Epithelial cell of esophagus (primary cell): ENCODE results near the gene ADGRB2.

Source experiments
- DNase-seq: peaks from one replicate; pipeline ENCODE4 v3.0.0; 2010; ENCODE audit warnings: low read depth
- H3K4me3 ChIP-seq: 2 replicates; pipeline ENCODE4 v1.5.1; 2011; ENCODE audit warnings: mild to moderate bottlenecking, low read length, control low read depth
- TF ChIP-seq, protein P1 (sequence below): IDR thresholded peaks from 2 replicates; pipeline ENCODE4 v1.5.1; 2011; ENCODE audit warnings: low read depth, mild to moderate bottlenecking, low read length, control low read depth, inconsistent platforms; ENCODE audit not compliant: insufficient read depth; ENCODE audit errors: missing control alignments

The ADGRB2 gene

DNA sequence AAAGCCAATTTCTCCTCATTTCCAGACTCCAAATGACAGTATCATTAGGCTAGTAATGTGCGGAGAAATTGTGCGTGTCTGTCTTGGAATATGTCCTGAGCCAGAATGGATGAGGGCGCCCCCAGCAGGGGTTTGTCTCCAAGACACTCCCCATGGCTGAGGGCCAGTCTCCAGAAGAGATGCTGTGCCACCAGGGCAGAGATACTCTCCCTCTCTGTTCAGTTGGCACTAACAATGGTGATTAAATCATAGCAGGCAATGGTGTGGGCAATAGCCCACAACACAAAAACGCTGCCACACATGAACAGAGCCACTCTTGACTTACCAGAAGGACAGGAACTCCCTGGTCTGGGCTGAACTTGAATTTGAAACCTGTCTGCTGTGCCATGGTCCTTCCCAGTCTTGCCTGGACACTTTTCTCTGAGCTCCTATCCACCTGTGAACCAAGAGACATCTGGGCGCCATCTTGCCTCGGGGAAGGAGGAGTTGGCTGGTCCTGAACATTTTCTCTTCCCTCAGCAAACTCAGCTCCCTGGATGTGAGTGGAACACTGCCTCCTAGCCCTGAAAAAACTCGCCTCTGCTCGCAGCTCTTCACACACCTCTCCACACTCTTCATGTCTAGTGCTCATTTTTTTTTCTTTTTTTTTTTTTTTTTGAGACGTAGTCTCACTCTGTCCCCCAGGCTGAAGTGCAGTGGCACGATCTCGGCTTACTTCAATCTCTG, 14.8 kb upstream of the ADGRB2 start:
- DNase-seq: no peak
- H3K4me3 ChIP-seq: no peak overlapping the region
- TF ChIP-seq, protein P1, sequence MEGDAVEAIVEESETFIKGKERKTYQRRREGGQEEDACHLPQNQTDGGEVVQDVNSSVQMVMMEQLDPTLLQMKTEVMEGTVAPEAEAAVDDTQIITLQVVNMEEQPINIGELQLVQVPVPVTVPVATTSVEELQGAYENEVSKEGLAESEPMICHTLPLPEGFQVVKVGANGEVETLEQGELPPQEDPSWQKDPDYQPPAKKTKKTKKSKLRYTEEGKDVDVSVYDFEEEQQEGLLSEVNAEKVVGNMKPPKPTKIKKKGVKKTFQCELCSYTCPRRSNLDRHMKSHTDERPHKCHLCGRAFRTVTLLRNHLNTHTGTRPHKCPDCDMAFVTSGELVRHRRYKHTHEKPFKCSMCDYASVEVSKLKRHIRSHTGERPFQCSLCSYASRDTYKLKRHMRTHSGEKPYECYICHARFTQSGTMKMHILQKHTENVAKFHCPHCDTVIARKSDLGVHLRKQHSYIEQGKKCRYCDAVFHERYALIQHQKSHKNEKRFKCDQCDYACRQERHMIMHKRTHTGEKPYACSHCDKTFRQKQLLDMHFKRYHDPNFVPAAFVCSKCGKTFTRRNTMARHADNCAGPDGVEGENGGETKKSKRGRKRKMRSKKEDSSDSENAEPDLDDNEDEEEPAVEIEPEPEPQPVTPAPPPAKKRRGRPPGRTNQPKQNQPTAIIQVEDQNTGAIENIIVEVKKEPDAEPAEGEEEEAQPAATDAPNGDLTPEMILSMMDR: no peak

DNA sequence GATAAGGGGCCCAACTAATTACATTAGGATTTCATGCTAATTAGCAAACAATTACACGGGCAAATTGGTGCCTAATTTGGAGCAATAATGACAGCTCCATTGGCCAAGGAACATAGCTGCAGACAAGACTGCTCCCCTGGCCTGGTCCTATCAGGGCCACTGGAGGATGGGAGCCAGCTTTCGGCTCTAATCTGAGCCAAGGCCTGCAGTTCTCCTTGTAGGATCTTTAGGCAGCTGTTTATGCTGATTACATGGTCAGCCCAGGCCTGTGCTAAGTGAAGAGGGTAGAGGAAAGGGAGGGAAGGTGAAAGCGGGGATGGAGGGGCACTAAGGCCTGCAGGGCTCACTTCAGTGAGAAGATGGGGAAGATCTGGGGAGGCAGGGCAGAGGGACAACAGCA, 12.4 kb upstream of the ADGRB2 start:
- DNase-seq: no peak
- H3K4me3 ChIP-seq: no peak overlapping the region
- TF ChIP-seq, protein P1: no peak

GRCh38 chr1:31776032-31776431, 11.9 kb upstream of the ADGRB2 start:
- no peak for DNase-seq
- TF ChIP-seq, protein P1: no peak
- no peak overlapping the region for H3K4me3 ChIP-seq

- no peak for DNase-seq
- H3K4me3 ChIP-seq: no peak overlapping the region
- TF ChIP-seq, protein P1: no peak
Observed at GRCh38 chr1:31775210-31775999, 11.3 kb upstream of the ADGRB2 start.

DNA sequence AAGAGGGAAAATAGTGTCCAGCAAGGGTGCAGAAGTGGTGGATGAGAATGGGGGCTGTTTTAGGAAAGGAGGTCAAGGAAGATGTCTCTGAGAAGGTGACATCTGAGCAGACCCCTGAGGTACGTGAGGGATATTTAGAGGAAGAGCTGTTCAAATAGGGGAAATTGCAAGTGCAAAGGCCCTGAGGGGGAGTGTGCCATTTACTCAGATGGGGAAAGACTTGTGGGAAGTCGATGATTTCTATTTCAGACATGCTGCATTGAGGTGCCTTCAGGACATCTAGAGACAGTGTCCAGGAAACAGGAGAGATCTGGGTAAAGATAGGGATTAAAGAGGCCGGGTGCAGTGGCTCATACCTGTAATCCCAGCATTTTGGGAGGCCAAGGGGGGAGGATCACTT, 10.4 kb upstream of the ADGRB2 start:
- TF ChIP-seq, protein P1: no peak
- DNase-seq: no peak
- H3K4me3 ChIP-seq: no peak overlapping the region

DNA sequence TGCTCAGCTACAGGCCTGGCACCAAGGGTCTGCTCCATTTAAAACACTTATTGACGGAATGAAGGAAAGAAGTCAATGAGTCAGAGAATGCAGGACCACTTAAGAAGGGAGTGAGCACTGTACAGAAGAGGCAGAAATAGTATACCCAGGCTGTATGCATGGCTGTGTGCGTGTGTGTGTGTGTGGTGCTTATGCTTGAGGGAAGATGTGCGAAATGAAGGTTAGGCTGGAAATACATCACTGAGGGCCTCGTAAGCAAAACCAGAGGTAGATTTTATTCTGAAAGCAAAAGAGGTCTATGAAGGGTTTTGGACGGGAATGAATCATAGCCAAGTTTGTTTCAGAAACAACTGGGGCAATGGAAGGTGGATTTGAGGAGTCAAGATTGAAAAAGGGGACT, 9.7 kb upstream of the ADGRB2 start:
- no peak overlapping the region for H3K4me3 ChIP-seq
- TF ChIP-seq, protein P1: no peak
- no peak for DNase-seq

DNA sequence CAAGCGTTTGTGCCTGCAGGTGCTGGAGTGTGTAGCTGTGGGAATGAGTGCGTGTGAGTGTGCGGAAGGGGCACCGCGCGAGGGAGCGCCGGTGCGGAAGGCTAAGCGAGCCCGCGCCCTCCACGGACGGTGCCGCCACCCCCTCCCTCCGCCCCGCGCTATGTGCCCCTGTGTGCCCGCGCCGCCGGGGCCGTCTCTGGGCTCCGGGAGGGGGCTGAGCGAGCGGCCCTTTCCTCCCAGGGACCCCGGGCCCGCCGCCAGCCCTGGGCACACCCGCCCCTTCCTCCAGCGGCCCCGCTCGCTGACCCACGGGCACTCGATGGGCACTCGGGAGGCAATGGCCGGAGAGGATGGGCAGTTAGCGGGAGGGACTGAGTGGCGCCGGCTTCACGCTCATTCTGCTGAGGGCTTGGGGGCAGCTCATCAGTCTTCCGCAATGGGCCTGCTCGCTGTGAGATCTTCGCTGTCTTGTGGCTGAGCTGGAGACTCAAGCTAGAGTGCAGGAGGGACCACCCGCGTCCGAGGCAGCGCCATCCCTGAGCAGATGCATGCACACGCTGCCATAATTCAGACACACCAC, 8.6 kb upstream of the ADGRB2 start:
- TF ChIP-seq, protein P1: no peak
- peak overlapping the region; percentile 31 for H3K4me3 ChIP-seq
- no peak for DNase-seq
